Chondrocyte (in vitro differentiated cells): ENCODE results near the gene ANKRD33. TPM values are rescaled to one million over a fixed set of nuclear protein-coding genes. Genes with fewer than 3 reads are reported as not detected.

ENCODE experiments used
- DNase-seq: peaks from one replicate; pipeline ENCODE4 v3.0.0; 2021; ENCODE audit warnings: mixed read lengths, low spot score
- H3K27ac Mint-ChIP-seq: one replicate; pipeline ENCODE4 v1.8.0; 2021; ENCODE audit warnings: mild to moderate bottlenecking, moderate library complexity, mixed read lengths; ENCODE audit not compliant: unreplicated experiment
- H3K27me3 Mint-ChIP-seq: 2 replicates; pipeline ENCODE4 v1.8.0; 2021; ENCODE audit warnings: low read depth, mixed read lengths
- H3K36me3 Mint-ChIP-seq: 2 replicates; pipeline ENCODE4 v1.8.0; 2021; ENCODE audit warnings: low read depth, mixed read lengths
- H3K4me1 Mint-ChIP-seq: 2 replicates; pipeline ENCODE4 v1.8.0; 2021; ENCODE audit warnings: low read depth, mild to moderate bottlenecking, mixed read lengths
- H3K4me3 Mint-ChIP-seq: one replicate; pipeline ENCODE4 v1.8.0; 2021; ENCODE audit warnings: mild to moderate bottlenecking, moderate library complexity, mixed read lengths; ENCODE audit not compliant: unreplicated experiment
- H3K9me3 Mint-ChIP-seq: 2 replicates; pipeline ENCODE4 v1.8.0; 2021; ENCODE audit warnings: low read depth, mixed read lengths
- CTCF ChIP-seq: fragments of 200-600 bp; sonication (generic); IDR thresholded peaks from 2 replicates; pipeline ENCODE4 v1.5.0; 2021; ENCODE audit warnings: antibody characterized with exemption, mild to moderate bottlenecking, moderate library complexity
- total RNA-seq: library from RNA; stranded (reverse); gene quantifications from 3 replicates; pipeline ENCODE4 v1.2.1, GENCODE V29; 2021

Gene ANKRD33
- total RNA-seq, 1 donor from 2014 or later = not detected

GRCh38 chr12:51889216-51890132 lies 1.6 kb downstream of the ANKRD33 start:
- H3K27ac Mint-ChIP-seq = no peak overlapping the region
- H3K36me3 Mint-ChIP-seq = peaks cover 1% of the 10 kb centered on the region
- H3K4me1 Mint-ChIP-seq = peaks cover 10% of the 10 kb centered on the region
- peak; percentile 36 for DNase-seq
- H3K9me3 Mint-ChIP-seq = no peaks in the 10 kb centered on the region
- peak; percentile 42 for TF ChIP-seq CTCF
- H3K4me3 Mint-ChIP-seq = no peak overlapping the region
- H3K27me3 Mint-ChIP-seq = no peaks in the 10 kb centered on the region

- Mint-ChIP-seq H3K4me3 (no peak overlapping the region), H3K27me3 (no peaks in the 10 kb centered on the region), H3K36me3 (no peaks in the 10 kb centered on the region), H3K4me1 (peaks cover 10% of the 10 kb centered on the region), H3K9me3 (no peaks in the 10 kb centered on the region), H3K27ac (no peak overlapping the region)
- DNase-seq = peak; percentile 56
- TF ChIP-seq CTCF = peak; percentile 6
Measured at GRCh38 chr12:51890133-51890464, 2.2 kb downstream of the ANKRD33 start.

- no peaks in the 10 kb centered on the region for H3K9me3 Mint-ChIP-seq
- H3K36me3 Mint-ChIP-seq = no peaks in the 10 kb centered on the region
- H3K27ac Mint-ChIP-seq = no peak overlapping the region
Measured at GRCh38 chr12:51890511-51891171, 2.7 kb downstream of the ANKRD33 start.

GRCh38 chr12:51891843-51892242 lies 3.9 kb downstream of the ANKRD33 start:
- no peaks in the 10 kb centered on the region for H3K36me3 Mint-ChIP-seq
- TF ChIP-seq CTCF = peak; percentile 75
- DNase-seq = no peak
- no peaks in the 10 kb centered on the region for H3K27me3 Mint-ChIP-seq
- H3K9me3 Mint-ChIP-seq = no peaks in the 10 kb centered on the region
- peaks cover 5% of the 10 kb centered on the region for H3K4me1 Mint-ChIP-seq
- no peak overlapping the region for H3K4me3 Mint-ChIP-seq
- H3K27ac Mint-ChIP-seq = no peak overlapping the region

More at GRCh38 chr12:51890511-51891171, 2.7 kb downstream of the ANKRD33 start:
- DNase-seq = peak; percentile 89
- Mint-ChIP-seq H3K27me3 (no peaks in the 10 kb centered on the region), H3K4me3 (no peak overlapping the region), H3K4me1 (peaks cover 8% of the 10 kb centered on the region)
- TF ChIP-seq CTCF = no peak

- Mint-ChIP-seq H3K9me3 (no peaks in the 10 kb centered on the region), H3K27ac (no peak overlapping the region), H3K4me1 (peaks cover 10% of the 10 kb centered on the region), H3K36me3 (no peaks in the 10 kb centered on the region), H3K27me3 (no peaks in the 10 kb centered on the region), H3K4me3 (no peak overlapping the region)
- no peak for DNase-seq
- no peak for TF ChIP-seq CTCF
Measured at GRCh38 chr12:51893786-51894185, 5.9 kb downstream of the ANKRD33 start.
